Fibroblast of lung (primary cell): ENCODE results near the gene TM9SF2. TPM values are rescaled to one million over a fixed set of nuclear protein-coding genes. Genes with fewer than 3 reads are reported as not detected.

ENCODE experiments used
- DNase-seq, 2 donors: peaks; one replicate each; pipeline versions ENCODE4 v3.0.0 to v3.0.0-alpha.2; 2010; ENCODE audit warnings: low read depth in 2 of 2
- H2AFZ ChIP-seq: 2 replicates; pipeline ENCODE4 v1.5.1; 2012; ENCODE audit warnings: low read length, control low read depth, inconsistent platforms
- H3K27ac ChIP-seq: 2 replicates; pipeline ENCODE4 v1.5.1; 2011; ENCODE audit warnings: low read length, control low read depth; ENCODE audit not compliant: insufficient read depth
- H3K27me3 ChIP-seq: 2 replicates; pipeline ENCODE4 v1.5.1; 2011; ENCODE audit warnings: mild to moderate bottlenecking, low read length; ENCODE audit not compliant: control insufficient read depth, insufficient read depth
- H3K36me3 ChIP-seq: 2 replicates; pipeline ENCODE4 v1.5.1; 2011; ENCODE audit warnings: low read length; ENCODE audit not compliant: control insufficient read depth, insufficient read depth
- H3K4me1 ChIP-seq: 2 replicates; pipeline ENCODE4 v1.5.1; 2011; ENCODE audit warnings: low read length; ENCODE audit not compliant: control insufficient read depth, insufficient read depth; ENCODE audit errors: extremely low read depth
- H3K4me2 ChIP-seq: 2 replicates; pipeline ENCODE4 v1.5.1; 2011; ENCODE audit warnings: low read length, control low read depth; ENCODE audit not compliant: insufficient read depth; ENCODE audit errors: extremely low read depth
- H3K4me3 ChIP-seq, 4 experiments: fragments of 200-600 bp in 1 of 4; sonication (generic) in 1 of 4; replicated peaks in 1 of 4; 2 replicates each; pipeline ENCODE4 v1.5.1; 2011 to 2016; ENCODE audit warnings: low read length in 4 of 4, low read depth in 3 of 4, mild to moderate bottlenecking in 3 of 4, control low read depth in 2 of 4, inconsistent platforms in 1 of 4, mixed read lengths in 1 of 4; ENCODE audit not compliant: insufficient read depth in 1 of 4; ENCODE audit errors: control extremely low read depth in 1 of 4
- H3K79me2 ChIP-seq: 2 replicates; pipeline ENCODE4 v1.5.1; 2012; ENCODE audit warnings: mild to moderate bottlenecking, low read length, inconsistent platforms; ENCODE audit not compliant: control insufficient read depth, insufficient read depth
- H3K9ac ChIP-seq: 2 replicates; pipeline ENCODE4 v1.5.1; 2011; ENCODE audit warnings: mild to moderate bottlenecking, low read length, control low read depth; ENCODE audit not compliant: insufficient read depth
- H3K9me3 ChIP-seq: 2 replicates; pipeline ENCODE4 v1.5.1; 2012; ENCODE audit warnings: low read depth, low read length; ENCODE audit not compliant: control insufficient read depth, insufficient read depth
- H4K20me1 ChIP-seq: 2 replicates; pipeline ENCODE4 v1.5.1; 2011; ENCODE audit warnings: low read length; ENCODE audit not compliant: control insufficient read depth, insufficient read depth; ENCODE audit errors: extremely low read depth
- CTCF ChIP-seq, 2 donors: IDR thresholded peaks in 1 of 2; conservative IDR thresholded peaks in 1 of 2; 1 replicate in 1 of 2; 2 replicates in 1 of 2; pipeline ENCODE4 v1.5.1; 2011 to 2012; ENCODE audit warnings: low read length in 2 of 2, control low read depth in 1 of 2, inconsistent platforms in 1 of 2, low read depth in 1 of 2, mild to moderate bottlenecking in 1 of 2
- EZH2 ChIP-seq: IDR thresholded peaks from 2 replicates; pipeline ENCODE4 v1.5.1; 2012; ENCODE audit warnings: low read length, control low read depth, mild to moderate bottlenecking; ENCODE audit errors: missing control alignments
- polyA plus RNA-seq, 2 donors: library from polyadenylated mRNA; depleted of rRNA in 1 of 2; stranded (reverse) in 1 of 2; unstranded in 1 of 2; fragments of >200 nt; gene quantifications; 2 replicates each; pipeline ENCODE4 v1.2.1, GENCODE V29; 2011 to 2012; ENCODE audit warnings: missing spikeins in 1 of 2
- total RNA-seq: library from RNA; depleted of rRNA; stranded (reverse); fragments of >200 nt; gene quantifications from 2 replicates; pipeline ENCODE4 v1.2.1, GENCODE V29; 2014

TM9SF2 gene
- total and polyA plus RNA-seq, 2 donors (not counting 1 experiment from before 2014, with no cell fraction given) = 109 to 149 TPM

GRCh38 chr13:99472122-99472440 is 29.2 kb upstream of the TM9SF2 start:
- Histone ChIP-seq H3K9me3 (no peaks in the 10 kb centered on the region), H3K4me2 (no peak overlapping the region), H3K9ac (no peak overlapping the region), H3K4me1 (no peaks in the 10 kb centered on the region), H3K4me3 (no peak overlapping the region), H3K27me3 (no peaks in the 10 kb centered on the region), H3K27ac (no peak overlapping the region), H4K20me1 (no peaks in the 10 kb centered on the region), H2AFZ (no peak overlapping the region), H3K36me3 (no peaks in the 10 kb centered on the region), H3K79me2 (no peaks in the 10 kb centered on the region)
- TF ChIP-seq CTCF (conservative IDR thresholded peaks at IDR 0.05 in 1 of 2, IDR thresholded peaks at IDR 0.05 in 1 of 2; ENCODE audit: low read depth in 1 of 2, low read length in 2 of 2) = no peak
- no peak for TF ChIP-seq EZH2
- no peak for DNase-seq

GRCh38 chr13:99473515-99473914 is 27.8 kb upstream of the TM9SF2 start:
- Histone ChIP-seq H3K4me2 (no peak overlapping the region), H3K9me3 (no peaks in the 10 kb centered on the region), H4K20me1 (no peaks in the 10 kb centered on the region), H3K4me3 (no peak overlapping the region), H3K36me3 (no peaks in the 10 kb centered on the region), H3K27me3 (no peaks in the 10 kb centered on the region), H3K79me2 (no peaks in the 10 kb centered on the region), H3K4me1 (no peaks in the 10 kb centered on the region), H2AFZ (no peak overlapping the region), H3K27ac (no peak overlapping the region), H3K9ac (no peak overlapping the region)
- TF ChIP-seq CTCF (conservative IDR thresholded peaks at IDR 0.05 in 1 of 2, IDR thresholded peaks at IDR 0.05 in 1 of 2; ENCODE audit: low read depth in 1 of 2, low read length in 2 of 2) (no peak), EZH2 (no peak)
- no peak for DNase-seq

GRCh38 chr13:99476648-99477047 is 24.6 kb upstream of the TM9SF2 start:
- no peak for DNase-seq
- no peak overlapping the region for H2AFZ ChIP-seq
- no peaks in the 10 kb centered on the region for H4K20me1 ChIP-seq
- no peaks in the 10 kb centered on the region for H3K27me3 ChIP-seq
- no peaks in the 10 kb centered on the region for H3K9me3 ChIP-seq
- H3K4me1 ChIP-seq = no peaks in the 10 kb centered on the region
- no peak overlapping the region for H3K4me2 ChIP-seq
- no peaks in the 10 kb centered on the region for H3K36me3 ChIP-seq
- H3K9ac ChIP-seq = no peak overlapping the region
- no peak overlapping the region for H3K27ac ChIP-seq
- TF ChIP-seq CTCF (conservative IDR thresholded peaks at IDR 0.05 in 1 of 2, IDR thresholded peaks at IDR 0.05 in 1 of 2; ENCODE audit: low read depth in 1 of 2, low read length in 2 of 2) (no peak), EZH2 (no peak)
- H3K4me3 ChIP-seq = no peak overlapping the region
- no peaks in the 10 kb centered on the region for H3K79me2 ChIP-seq
